EL (cell line): ENCODE measurements around the gene TMEM145.
"Not testable (repeated sequence)": the region's sequence is repeated elsewhere in the genome, so short reads cannot be mapped to it uniquely, and the experiment has no call there.

Experiments
- DNase-seq: peaks from one replicate; pipeline ENCODE4 v3.0.0-alpha.2; 2016

TMEM145 gene

GRCh38 chr19:42339126-42339860 is 26.2 kb downstream of the TMEM145 start:
- not testable (repeated sequence) for DNase-seq

GRCh38 chr19:42339922-42340321 is 26.8 kb downstream of the TMEM145 start:
- not testable (repeated sequence) for DNase-seq

GRCh38 chr19:42343344-42344110 is 30.4 kb downstream of the TMEM145 start:
- DNase-seq, result no peak

GRCh38 chr19:42344336-42344893 is 31.3 kb downstream of the TMEM145 start:
- DNase-seq, result no peak

GRCh38 chr19:42345191-42345812 is 32.2 kb downstream of the TMEM145 start:
- no peak for DNase-seq

GRCh38 chr19:42348211-42348610 is 35.1 kb downstream of the TMEM145 start:
- no peak for DNase-seq

GRCh38 chr19:42349378-42350107 is 36.4 kb downstream of the TMEM145 start:
- DNase-seq, result no peak

GRCh38 chr19:42350417-42350816 is 37.3 kb downstream of the TMEM145 start:
- no peak for DNase-seq

- no peak for DNase-seq
Observed at GRCh38 chr19:42351079-42351735, 38.1 kb downstream of the TMEM145 start.

GRCh38 chr19:42352301-42353259 is 39.5 kb downstream of the TMEM145 start:
- DNase-seq, result no peak

- no peak for DNase-seq
Observed at GRCh38 chr19:42353341-42354015, 40.4 kb downstream of the TMEM145 start.

- DNase-seq, result no peak
Observed at GRCh38 chr19:42355896-42356295, 42.8 kb downstream of the TMEM145 start.

- no peak for DNase-seq
Observed at GRCh38 chr19:42356686-42357085, 43.6 kb downstream of the TMEM145 start.

- no peak for DNase-seq
Observed at GRCh38 chr19:42357290-42357689, 44.2 kb downstream of the TMEM145 start.

GRCh38 chr19:42360787-42361544 is 47.9 kb downstream of the TMEM145 start:
- DNase-seq, result peak; percentile 73

GRCh38 chr19:42361545-42361910 is 48.4 kb downstream of the TMEM145 start:
- DNase-seq, result no peak

- DNase-seq, result no peak
Observed at GRCh38 chr19:42362342-42362741, 49.2 kb downstream of the TMEM145 start.

GRCh38 chr19:42362891-42363440 is 49.9 kb downstream of the TMEM145 start:
- no peak for DNase-seq

- DNase-seq, result no peak
Observed at GRCh38 chr19:42363614-42364346, 50.7 kb downstream of the TMEM145 start.
